GM18526 (cell line): Measurements from ENCODE around the gene KCNK16.

Experiments used
- POLR2A ChIP-seq: IDR thresholded peaks from 3 replicates; pipeline ENCODE4 v1.6.1; 2011; ENCODE audit not compliant: insufficient read length; ENCODE audit errors: extremely low read depth

Gene KCNK16

GRCh38 chr6:39328066-39328465, 5.6 kb upstream of the KCNK16 start:
- TF ChIP-seq POLR2A = no peak

DNA sequence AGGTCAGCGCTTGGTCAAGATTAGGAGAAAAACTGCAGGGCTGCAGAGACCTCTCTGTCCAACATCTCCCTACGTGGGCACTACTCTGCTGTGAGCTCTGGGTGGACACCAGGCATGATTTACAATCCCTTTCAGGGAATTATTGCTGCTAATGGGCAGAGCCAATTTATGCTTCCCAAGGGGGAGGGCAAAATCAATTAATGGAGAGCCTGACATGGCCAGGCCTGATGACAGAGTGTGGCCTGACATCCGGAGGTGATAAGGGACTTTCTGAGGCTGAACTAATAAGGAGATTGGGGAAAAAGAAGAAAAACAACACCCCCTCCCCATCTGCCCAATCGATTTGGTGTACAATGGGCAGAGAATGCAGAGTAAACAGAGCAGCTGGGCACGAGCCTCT, 5.0 kb upstream of the KCNK16 start:
- no peak for TF ChIP-seq POLR2A

- TF ChIP-seq POLR2A = no peak
Measured at GRCh38 chr6:39321761-39322160, 741 bp downstream of the KCNK16 start.

DNA sequence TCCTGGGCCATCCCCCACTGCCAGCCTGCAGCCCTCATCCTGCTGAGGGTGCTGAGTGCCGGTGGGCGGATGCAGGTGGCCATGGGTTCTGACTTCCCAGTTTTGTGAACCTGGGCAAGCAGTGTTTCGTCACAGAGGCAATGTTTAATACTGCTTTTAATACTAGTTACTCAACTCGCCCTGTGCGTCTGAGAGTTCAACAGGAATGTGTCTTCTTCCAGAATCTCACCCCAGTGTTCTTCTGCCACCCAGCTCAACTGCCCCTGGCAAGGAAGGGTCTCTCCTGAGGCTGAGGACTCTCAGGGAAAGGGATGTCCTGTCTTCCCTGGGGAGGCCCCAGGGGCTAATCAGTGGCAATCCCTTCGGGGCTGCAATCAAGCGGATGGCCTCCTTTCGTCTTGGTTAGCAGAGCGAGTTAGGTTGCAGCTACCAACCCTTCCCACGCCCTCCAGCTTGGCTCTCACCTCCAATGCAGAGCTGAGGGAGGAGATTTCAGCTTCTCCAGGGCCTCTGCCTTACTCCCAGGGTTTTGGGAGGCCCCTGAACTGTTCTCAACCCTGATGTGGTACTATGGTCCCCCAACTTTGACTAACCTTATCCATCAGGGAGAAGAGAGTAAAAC, 2.0 kb downstream of the KCNK16 start:
- TF ChIP-seq POLR2A = no peak

- TF ChIP-seq POLR2A = no peak
Measured at GRCh38 chr6:39319621-39320362, 2.7 kb downstream of the KCNK16 start.

- no peak for TF ChIP-seq POLR2A
Measured at GRCh38 chr6:39317256-39317655, 5.2 kb downstream of the KCNK16 start.

GRCh38 chr6:39314273-39314795, 8.2 kb downstream of the KCNK16 start, which contains the start of gene KCNK17:
Gene KCNK17, minus strand, starts transcription at chr6:39314419. Its CDS starts 99 bp downstream, at chr6:39314320.
- TF ChIP-seq POLR2A = no peak

- TF ChIP-seq POLR2A = no peak
Measured at GRCh38 chr6:39313526-39314272, 8.8 kb downstream of the KCNK16 start.

GRCh38 chr6:39312912-39313525, 9.5 kb downstream of the KCNK16 start:
- TF ChIP-seq POLR2A = no peak

- TF ChIP-seq POLR2A = no peak
Measured at GRCh38 chr6:39310542-39310941, 12.0 kb downstream of the KCNK16 start.

DNA sequence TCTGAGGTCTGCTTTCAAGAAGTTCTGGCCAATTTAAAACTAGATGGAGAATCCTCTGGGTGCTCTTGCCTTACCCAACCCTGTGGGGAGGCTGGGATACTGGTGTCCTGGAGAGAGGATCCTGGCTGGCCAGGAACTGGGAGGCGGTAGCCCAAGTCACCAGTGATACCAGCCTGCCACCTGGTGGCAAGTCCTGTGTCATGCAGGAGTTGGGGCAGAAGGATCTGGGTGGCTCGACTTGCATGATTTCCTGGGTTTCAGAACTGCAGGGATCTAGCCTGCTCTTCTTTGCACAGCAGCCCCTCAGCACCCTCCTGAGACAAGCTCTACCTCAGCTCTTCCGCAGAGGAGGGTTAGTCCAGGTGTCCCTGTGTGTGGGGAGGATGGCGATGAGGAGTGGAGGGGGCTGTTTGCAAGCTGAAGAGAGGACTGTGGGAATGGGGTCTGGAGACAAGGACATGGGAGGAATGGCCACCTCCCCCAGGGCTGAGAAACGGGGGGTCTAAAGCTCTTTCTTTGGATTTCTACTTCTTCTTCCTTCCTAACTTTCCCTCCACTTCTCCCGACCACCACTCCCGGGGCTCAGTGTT, 12.5 kb downstream of the KCNK16 start:
- TF ChIP-seq POLR2A = no peak

- TF ChIP-seq POLR2A = no peak
Measured at GRCh38 chr6:39307462-39307861, 15.0 kb downstream of the KCNK16 start.

- no peak for TF ChIP-seq POLR2A
Measured at GRCh38 chr6:39304951-39305350, 17.6 kb downstream of the KCNK16 start.

- TF ChIP-seq POLR2A = no peak
Measured at GRCh38 chr6:39303425-39304153, 18.9 kb downstream of the KCNK16 start.
